ENCODE results near the gene POLR1G.
"Not testable (repeated sequence)": the region's sequence is repeated elsewhere in the genome, so short reads cannot be mapped to it uniquely, and the experiment has no call there.

The POLR1G gene

DNA sequence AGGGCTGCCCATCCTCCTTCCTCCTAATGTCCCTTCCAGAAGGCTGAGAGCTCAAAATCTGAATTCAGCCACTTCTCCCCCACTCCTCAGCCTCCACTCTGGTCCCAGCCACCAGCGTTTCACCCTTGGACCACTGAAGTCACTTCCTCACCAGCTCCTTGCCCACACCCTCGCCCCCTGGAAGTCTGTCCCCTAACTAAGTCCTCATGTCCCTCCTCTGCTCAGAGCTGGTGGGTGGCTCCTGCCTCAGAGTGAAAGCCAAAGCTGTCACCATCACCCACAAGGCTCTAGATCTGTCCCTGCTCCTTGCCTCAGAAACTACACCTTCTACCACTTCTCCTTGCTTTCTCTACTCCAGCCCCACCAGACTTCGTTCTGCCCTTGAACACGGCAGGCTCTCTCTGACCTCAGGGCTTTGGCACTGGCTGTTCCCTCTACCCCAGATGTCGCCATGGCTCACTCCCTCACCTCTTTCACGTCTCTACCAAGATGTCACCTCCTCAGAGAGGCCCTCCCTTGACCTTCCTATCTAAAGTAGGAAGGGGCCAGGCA is 15.6 kb downstream of the POLR1G start:
- Histone ChIP-seq H3K4me3 (ENCODE audit: low read length) (no peak overlapping the region), H3K27ac (ENCODE audit: low read length) (no peak overlapping the region), H3K4me1 (ENCODE audit: control insufficient read depth, insufficient read depth, low read length) (no peaks in the 10 kb centered on the region), H3K36me3 (ENCODE audit: control insufficient read depth, insufficient read depth, low read length) (peaks cover 6% of the 10 kb centered on the region; the same call in 1 of the 2 replicates), H3K27me3 (ENCODE audit: control insufficient read depth, insufficient read depth, low read length) (no peaks in the 10 kb centered on the region), H3K9me3 (ENCODE audit: control insufficient read depth, insufficient read depth, low read length) (no peaks in the 10 kb centered on the region)
- DNase-seq (ENCODE audit: low read depth, low spot score) = no peak
- WGBS (ENCODE audit: insufficient coverage, insufficient read length) = no CpG with 5 or more reads among the region's 6 CpGs

- no CpG with 5 or more reads among the region's 20 CpGs for WGBS (ENCODE audit: insufficient coverage, insufficient read length)
- no peak for DNase-seq (ENCODE audit: low read depth, low spot score)
- H3K27ac ChIP-seq (ENCODE audit: low read length) = no peak overlapping the region
Measured at GRCh38 chr19:45423033-45423588, 16.7 kb downstream of the POLR1G start.

GRCh38 chr19:45423589-45424190 is 17.2 kb downstream of the POLR1G start, which contains the start of gene ERCC1:
TSS of gene ERCC1 (minus strand) at chr19:45423917. CDS start at chr19:45423374, 543 bp downstream.
- no CpG with 5 or more reads among the region's 37 CpGs for WGBS (ENCODE audit: insufficient coverage, insufficient read length)
- Histone ChIP-seq H3K4me1 (ENCODE audit: control insufficient read depth, insufficient read depth, low read length) (no peaks in the 10 kb centered on the region), H3K27ac (ENCODE audit: low read length) (peak within 1 kb of the TSS; percentile 80), H3K4me3 (ENCODE audit: low read length) (peak within 1 kb of the TSS; percentile 65; the same call in 1 of the 2 replicates), H3K36me3 (ENCODE audit: control insufficient read depth, insufficient read depth, low read length) (peaks cover 6% of the 10 kb centered on the region; the same call in 1 of the 2 replicates), H3K9me3 (ENCODE audit: control insufficient read depth, insufficient read depth, low read length) (no peaks in the 10 kb centered on the region), H3K27me3 (ENCODE audit: control insufficient read depth, insufficient read depth, low read length) (no peaks in the 10 kb centered on the region)
- no peak for DNase-seq (ENCODE audit: low read depth, low spot score)

More at GRCh38 chr19:45423033-45423588, 16.7 kb downstream of the POLR1G start:
- H3K4me3 ChIP-seq (ENCODE audit: low read length) = peak overlapping the region; percentile 65; the same call in 1 of the 2 replicates
- H3K4me1 ChIP-seq (ENCODE audit: control insufficient read depth, insufficient read depth, low read length) = no peaks in the 10 kb centered on the region
- no peaks in the 10 kb centered on the region for H3K9me3 ChIP-seq (ENCODE audit: control insufficient read depth, insufficient read depth, low read length)
- H3K36me3 ChIP-seq (ENCODE audit: control insufficient read depth, insufficient read depth, low read length) = peaks cover 6% of the 10 kb centered on the region; the same call in 1 of the 2 replicates
- H3K27me3 ChIP-seq (ENCODE audit: control insufficient read depth, insufficient read depth, low read length) = no peaks in the 10 kb centered on the region

- Histone ChIP-seq H3K36me3 (ENCODE audit: control insufficient read depth, insufficient read depth, low read length) (peaks cover 4% of the 10 kb centered on the region; the same call in 1 of the 2 replicates), H3K4me1 (ENCODE audit: control insufficient read depth, insufficient read depth, low read length) (no peaks in the 10 kb centered on the region), H3K9me3 (ENCODE audit: control insufficient read depth, insufficient read depth, low read length) (no peaks in the 10 kb centered on the region), H3K27me3 (ENCODE audit: control insufficient read depth, insufficient read depth, low read length) (no peaks in the 10 kb centered on the region), H3K27ac (ENCODE audit: low read length) (peak overlapping the region; percentile 80), H3K4me3 (ENCODE audit: low read length) (peak overlapping the region; percentile 65; the same call in 1 of the 2 replicates)
- WGBS (ENCODE audit: insufficient coverage, insufficient read length) = no CpG with 5 or more reads among the region's 24 CpGs
- no peak for DNase-seq (ENCODE audit: low read depth, low spot score)
Measured at GRCh38 chr19:45424191-45425058, 18.0 kb downstream of the POLR1G start.

DNA sequence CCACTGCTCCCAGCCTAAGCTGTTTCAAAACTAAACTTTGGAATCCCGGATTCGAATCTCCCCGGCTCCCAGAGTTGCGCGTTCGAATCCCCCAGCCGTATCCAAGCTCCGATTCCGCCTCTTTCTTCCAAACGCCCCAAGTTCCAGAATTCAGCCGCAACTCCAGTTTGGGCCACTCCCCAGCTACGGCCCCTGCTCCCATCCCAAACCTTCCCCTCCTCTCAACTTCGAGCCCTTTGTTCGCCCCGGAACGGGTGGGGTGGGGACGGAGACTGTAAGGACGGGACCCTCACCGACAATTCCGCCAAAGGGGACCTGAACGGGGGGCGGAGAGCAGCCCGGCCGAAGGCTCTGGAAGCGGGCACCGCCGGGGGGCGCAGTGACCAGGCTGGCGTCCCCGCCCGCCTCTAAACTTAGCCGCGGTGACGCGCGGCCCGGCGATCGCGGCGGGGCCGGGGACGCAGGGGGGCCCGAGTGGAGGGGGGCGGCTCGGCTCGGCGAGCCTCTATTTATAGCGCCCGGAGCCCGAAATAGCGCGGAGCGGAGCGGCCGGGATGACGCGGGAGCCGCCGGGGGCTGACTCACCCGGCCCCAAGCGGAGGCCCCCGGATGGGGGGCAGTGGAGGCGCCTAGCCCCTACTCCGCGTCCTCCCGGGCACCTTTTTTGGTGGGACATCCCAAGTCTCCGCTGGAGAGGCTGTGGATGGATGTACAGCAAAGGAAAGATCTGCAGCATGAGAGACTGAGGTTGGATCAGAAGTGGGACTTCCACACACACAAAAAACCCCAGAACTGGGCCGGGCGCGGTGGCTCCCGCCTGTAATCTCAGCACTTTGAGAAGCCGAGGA is 22.2 kb downstream of the POLR1G start:
- Histone ChIP-seq H3K9me3 (ENCODE audit: control insufficient read depth, insufficient read depth, low read length) (no peaks in the 10 kb centered on the region), H3K4me3 (ENCODE audit: low read length) (peak overlapping the region; percentile 65; the same call in 1 of the 2 replicates), H3K4me1 (ENCODE audit: control insufficient read depth, insufficient read depth, low read length) (no peaks in the 10 kb centered on the region), H3K27ac (ENCODE audit: low read length) (no peak overlapping the region), H3K36me3 (ENCODE audit: control insufficient read depth, insufficient read depth, low read length) (no peaks in the 10 kb centered on the region), H3K27me3 (ENCODE audit: control insufficient read depth, insufficient read depth, low read length) (no peaks in the 10 kb centered on the region)
- no CpG with 5 or more reads among the region's 73 CpGs for WGBS (ENCODE audit: insufficient coverage, insufficient read length)
- DNase-seq (ENCODE audit: low read depth, low spot score) = no peak

- DNase-seq (ENCODE audit: low read depth, low spot score); H3K27me3 ChIP-seq (ENCODE audit: control insufficient read depth, insufficient read depth, low read length); H3K4me3 ChIP-seq (ENCODE audit: low read length); H3K9me3 ChIP-seq (ENCODE audit: control insufficient read depth, insufficient read depth, low read length); H3K36me3 ChIP-seq (ENCODE audit: control insufficient read depth, insufficient read depth, low read length); H3K27ac ChIP-seq (ENCODE audit: low read length); H3K4me1 ChIP-seq (ENCODE audit: control insufficient read depth, insufficient read depth, low read length): not testable (repeated sequence)
- no CpG with 5 or more reads among the region's 11 CpGs for WGBS (ENCODE audit: insufficient coverage, insufficient read length)
Measured at GRCh38 chr19:45429896-45430295, 23.5 kb downstream of the POLR1G start.

DNA sequence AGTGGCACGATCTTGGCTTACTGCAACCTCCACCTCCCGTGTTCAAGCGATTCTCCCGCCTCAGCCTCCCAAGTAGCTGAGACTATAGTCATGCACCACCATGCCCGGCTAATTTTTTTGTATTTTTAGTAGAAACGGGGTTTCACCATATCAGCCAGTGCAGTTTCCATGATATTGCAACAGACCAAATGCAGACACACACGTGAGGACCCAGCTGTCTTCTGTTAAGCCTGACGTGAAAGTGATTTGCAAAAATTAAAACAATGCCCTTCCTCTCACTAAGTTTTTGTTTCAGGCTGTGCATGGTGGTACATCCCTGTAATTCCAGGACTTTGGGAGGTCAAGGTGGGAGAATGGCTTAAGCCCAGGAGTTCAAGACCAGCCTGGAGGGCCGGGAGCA is 24.6 kb downstream of the POLR1G start:
- not testable (repeated sequence) for DNase-seq (ENCODE audit: low read depth, low spot score); H3K27me3 ChIP-seq (ENCODE audit: control insufficient read depth, insufficient read depth, low read length); H3K4me1 ChIP-seq (ENCODE audit: control insufficient read depth, insufficient read depth, low read length); H3K4me3 ChIP-seq (ENCODE audit: low read length); H3K27ac ChIP-seq (ENCODE audit: low read length); H3K9me3 ChIP-seq (ENCODE audit: control insufficient read depth, insufficient read depth, low read length); H3K36me3 ChIP-seq (ENCODE audit: control insufficient read depth, insufficient read depth, low read length)
- WGBS (ENCODE audit: insufficient coverage, insufficient read length) = no CpG with 5 or more reads among the region's 9 CpGs

- H3K27ac ChIP-seq (ENCODE audit: low read length); H3K36me3 ChIP-seq (ENCODE audit: control insufficient read depth, insufficient read depth, low read length); H3K4me3 ChIP-seq (ENCODE audit: low read length); H3K9me3 ChIP-seq (ENCODE audit: control insufficient read depth, insufficient read depth, low read length); DNase-seq (ENCODE audit: low read depth, low spot score); H3K27me3 ChIP-seq (ENCODE audit: control insufficient read depth, insufficient read depth, low read length); H3K4me1 ChIP-seq (ENCODE audit: control insufficient read depth, insufficient read depth, low read length): not testable (repeated sequence)
- no CpG with 5 or more reads among the region's 8 CpGs for WGBS (ENCODE audit: insufficient coverage, insufficient read length)
Measured at GRCh38 chr19:45432543-45432942, 26.1 kb downstream of the POLR1G start.

GRCh38 chr19:45437328-45437727 is 30.9 kb downstream of the POLR1G start:
- H3K36me3 ChIP-seq (ENCODE audit: control insufficient read depth, insufficient read depth, low read length) = no peaks in the 10 kb centered on the region
- H3K27ac ChIP-seq (ENCODE audit: low read length) = no peak overlapping the region
- H3K27me3 ChIP-seq (ENCODE audit: control insufficient read depth, insufficient read depth, low read length) = no peaks in the 10 kb centered on the region
- H3K9me3 ChIP-seq (ENCODE audit: control insufficient read depth, insufficient read depth, low read length) = no peaks in the 10 kb centered on the region
- H3K4me1 ChIP-seq (ENCODE audit: control insufficient read depth, insufficient read depth, low read length) = peaks cover 3% of the 10 kb centered on the region
- no peak for DNase-seq (ENCODE audit: low read depth, low spot score)
- no CpG with 5 or more reads among the region's 3 CpGs for WGBS (ENCODE audit: insufficient coverage, insufficient read length)
- no peak overlapping the region for H3K4me3 ChIP-seq (ENCODE audit: low read length)

Measured in iPS DF 6.9 (cell line).